Keratinocyte (primary cell): ENCODE results near the gene MTERF4. TPM values are rescaled to one million over a fixed set of nuclear protein-coding genes. Genes with fewer than 3 reads are reported as not detected.

Source experiments
- DNase-seq: peaks from one replicate; pipeline ENCODE4 v3.0.0-alpha.2; 2011; ENCODE audit warnings: low read depth, missing footprints, low spot score
- FAIRE-seq: peaks from 2 replicates; lab custom pipeline; 2011; peaks lifted over from hg19 to GRCh38; lab: Jason Lieb, UNC
- H2AFZ ChIP-seq: 2 replicates; pipeline ENCODE4 v1.6.0; 2012; ENCODE audit warnings: low read length, control low read depth, inconsistent platforms; ENCODE audit not compliant: control insufficient read depth
- H3K27ac ChIP-seq: 2 replicates; pipeline ENCODE4 v1.5.1; 2011; ENCODE audit warnings: low read length; ENCODE audit not compliant: control insufficient read depth, insufficient read depth
- H3K27me3 ChIP-seq: 3 replicates; pipeline ENCODE4 v1.6.0; 2011; ENCODE audit warnings: low read length; ENCODE audit not compliant: control insufficient read depth, insufficient read depth; ENCODE audit errors: extremely low read depth
- H3K36me3 ChIP-seq, 2 experiments: 2 replicates in 1 of 2; 3 replicates in 1 of 2; pipeline ENCODE4 v1.5.1; 2011; ENCODE audit warnings: low read length in 2 of 2, mild to moderate bottlenecking in 1 of 2; ENCODE audit not compliant: control insufficient read depth in 2 of 2, insufficient read depth in 2 of 2; ENCODE audit errors: extremely low read depth in 1 of 2
- H3K4me1 ChIP-seq: 3 replicates; pipeline ENCODE4 v1.5.1; 2011; ENCODE audit warnings: low read length; ENCODE audit not compliant: control insufficient read depth, insufficient read depth; ENCODE audit errors: extremely low read depth
- H3K4me2 ChIP-seq: 3 replicates; pipeline ENCODE4 v1.6.0; 2011; ENCODE audit warnings: low read depth, low read length; ENCODE audit not compliant: control insufficient read depth, insufficient read depth; ENCODE audit errors: extremely low read depth
- H3K4me3 ChIP-seq, 3 experiments: fragments of 200-600 bp in 1 of 3; sonication (generic) in 1 of 3; 2 replicates in 2 of 3; 3 replicates in 1 of 3; pipeline ENCODE4 v1.5.1; 2011 to 2016; ENCODE audit warnings: low read length in 3 of 3, mild to moderate bottlenecking in 3 of 3, control low read depth in 2 of 3, inconsistent platforms in 1 of 3, low read depth in 1 of 3, mixed read lengths in 1 of 3, mixed run types in 1 of 3, moderate library complexity in 1 of 3; ENCODE audit not compliant: control insufficient read depth in 2 of 3, insufficient read depth in 2 of 3; ENCODE audit errors: extremely low read depth in 1 of 3
- H3K79me2 ChIP-seq: 2 replicates; pipeline ENCODE4 v1.6.0; 2012; ENCODE audit warnings: low read length; ENCODE audit not compliant: control insufficient read depth, insufficient read depth
- H3K9ac ChIP-seq: 3 replicates; pipeline ENCODE4 v1.6.0; 2011; ENCODE audit warnings: low read length; ENCODE audit not compliant: control insufficient read depth, insufficient read depth; ENCODE audit errors: extremely low read depth
- H3K9me1 ChIP-seq: 3 replicates; pipeline ENCODE4 v1.6.0; 2011; ENCODE audit warnings: low read length; ENCODE audit not compliant: control insufficient read depth, insufficient read depth; ENCODE audit errors: extremely low read depth
- H3K9me3 ChIP-seq: 2 replicates; pipeline ENCODE4 v1.5.1; 2012; ENCODE audit warnings: low read depth, low read length; ENCODE audit not compliant: control insufficient read depth
- H4K20me1 ChIP-seq: 3 replicates; pipeline ENCODE4 v1.6.0; 2011; ENCODE audit warnings: low read length; ENCODE audit not compliant: control insufficient read depth, insufficient read depth; ENCODE audit errors: extremely low read depth
- EZH2 ChIP-seq: IDR thresholded peaks from one replicate; pipeline ENCODE4 v1.6.1; 2012; ENCODE audit warnings: inconsistent platforms, mild to moderate bottlenecking, low read length, moderate library complexity
- dilution Hi-C: fragments of 300-500 bp; cut with MboI; formaldehyde crosslinking; loops from one replicate; pipeline ENCODE4 v1.7.0; 2020; ENCODE audit warnings: low sequenced_read_pairs; ENCODE audit not compliant: extremely low pct_ligation_motif_present
- polyA plus RNA-seq, 5 experiments: library from polyadenylated mRNA; depleted of rRNA in 3 of 5; stranded (reverse) in 3 of 5; stranded (forward) in 1 of 5; unstranded in 1 of 5; fragments of >200 nt; gene quantifications; 1 replicate in 1 of 5; 2 replicates in 3 of 5; 3 replicates in 1 of 5; pipeline versions ENCODE4 v1.2.1 to v1.2.3, GENCODE V29; 2011 to 2012; ENCODE audit warnings: missing spikeins in 2 of 5, low read depth in 1 of 5, low replicate concordance in 1 of 5
- TF ChIP-seq, protein P1 (sequence below), 3 experiments: IDR thresholded peaks in 1 of 3; conservative IDR thresholded peaks in 1 of 3; optimal IDR thresholded peaks in 1 of 3; 2 replicates in 2 of 3; 3 replicates in 1 of 3; pipeline versions ENCODE3 to v1.5.1; 2011; ENCODE audit warnings: low read length in 3 of 3, mild to moderate bottlenecking in 3 of 3, moderate library complexity in 2 of 3, control low read depth in 1 of 3, inconsistent platforms in 1 of 3; ENCODE audit not compliant: insufficient read depth in 2 of 3; ENCODE audit errors: extremely low read depth in 1 of 3

The MTERF4 gene
- polyA plus RNA-seq, 1 donor (not counting 4 experiments of a cell fraction or from before 2014, with no cell fraction given), result 28.5 TPM

DNA sequence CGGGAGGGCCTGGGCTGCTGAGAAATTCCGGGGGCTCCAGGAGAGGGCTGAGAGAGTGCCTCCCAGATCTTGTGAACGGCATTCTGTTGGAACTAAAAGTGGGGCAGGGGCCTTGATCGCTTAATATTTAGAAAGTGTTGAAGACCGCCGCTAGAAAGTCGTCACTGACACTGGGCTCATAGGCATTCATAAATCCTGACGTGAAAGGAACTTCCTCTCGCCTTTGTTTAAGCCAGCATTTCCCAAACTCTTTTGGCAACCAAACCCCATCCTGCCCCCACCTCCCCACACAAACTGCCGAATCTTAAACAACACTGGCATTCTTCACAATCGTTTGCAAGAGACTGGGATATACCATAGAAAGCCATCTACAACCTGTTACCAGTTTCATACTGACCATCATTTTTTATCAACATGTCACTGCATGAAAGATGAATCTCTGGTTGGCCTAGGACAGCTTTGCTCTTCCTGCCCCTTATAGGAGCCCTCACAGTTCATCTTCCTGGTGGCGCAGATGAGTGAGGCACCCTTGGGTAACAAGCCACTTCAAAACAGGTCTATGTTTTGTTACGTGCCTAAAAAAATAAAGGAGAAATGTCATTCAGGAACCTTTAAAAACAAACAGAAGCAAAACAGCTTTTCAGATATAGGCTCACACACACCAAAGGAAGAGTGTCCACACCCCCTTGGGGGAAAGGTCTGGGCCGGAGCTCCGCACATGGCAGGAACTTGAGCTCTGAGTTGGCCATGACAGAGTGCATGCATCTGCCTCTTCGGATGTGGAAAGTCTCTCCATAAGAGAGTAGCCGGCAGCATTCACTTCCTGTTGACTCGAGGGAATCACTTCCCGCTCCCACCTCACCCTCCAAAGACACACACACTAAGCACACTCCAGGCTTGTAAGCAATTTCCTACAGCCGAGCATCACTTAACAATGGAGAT, 13.0 kb downstream of the MTERF4 start:
- Histone ChIP-seq H3K27me3 (no peaks in the 10 kb centered on the region), H3K9ac (no peak overlapping the region), H2AFZ (no peak overlapping the region), H3K4me2 (no peak overlapping the region), H3K27ac (no peak overlapping the region), H3K36me3 (peaks cover 18 to 25% of the 10 kb centered on the region in 2 experiments), H3K9me3 (no peaks in the 10 kb centered on the region), H3K79me2 (no peaks in the 10 kb centered on the region), H3K4me3 (no peak overlapping the region), H3K4me1 (no peaks in the 10 kb centered on the region), H4K20me1 (no peaks in the 10 kb centered on the region), H3K9me1 (no peaks in the 10 kb centered on the region)
- FAIRE-seq (no peak), DNase-seq (no peak)
- dilution Hi-C loops, result no loop called here
- TF ChIP-seq, protein P1, sequence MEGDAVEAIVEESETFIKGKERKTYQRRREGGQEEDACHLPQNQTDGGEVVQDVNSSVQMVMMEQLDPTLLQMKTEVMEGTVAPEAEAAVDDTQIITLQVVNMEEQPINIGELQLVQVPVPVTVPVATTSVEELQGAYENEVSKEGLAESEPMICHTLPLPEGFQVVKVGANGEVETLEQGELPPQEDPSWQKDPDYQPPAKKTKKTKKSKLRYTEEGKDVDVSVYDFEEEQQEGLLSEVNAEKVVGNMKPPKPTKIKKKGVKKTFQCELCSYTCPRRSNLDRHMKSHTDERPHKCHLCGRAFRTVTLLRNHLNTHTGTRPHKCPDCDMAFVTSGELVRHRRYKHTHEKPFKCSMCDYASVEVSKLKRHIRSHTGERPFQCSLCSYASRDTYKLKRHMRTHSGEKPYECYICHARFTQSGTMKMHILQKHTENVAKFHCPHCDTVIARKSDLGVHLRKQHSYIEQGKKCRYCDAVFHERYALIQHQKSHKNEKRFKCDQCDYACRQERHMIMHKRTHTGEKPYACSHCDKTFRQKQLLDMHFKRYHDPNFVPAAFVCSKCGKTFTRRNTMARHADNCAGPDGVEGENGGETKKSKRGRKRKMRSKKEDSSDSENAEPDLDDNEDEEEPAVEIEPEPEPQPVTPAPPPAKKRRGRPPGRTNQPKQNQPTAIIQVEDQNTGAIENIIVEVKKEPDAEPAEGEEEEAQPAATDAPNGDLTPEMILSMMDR (optimal IDR thresholded peaks at IDR 0.05 in 1 of 3, IDR thresholded peaks at IDR 0.05 in 1 of 3, conservative IDR thresholded peaks at IDR 0.05 in 1 of 3; ENCODE audit: extremely low read depth in 1 of 3, insufficient read depth in 2 of 3, low read length in 3 of 3), result no peak
- no peak for TF ChIP-seq EZH2

DNA sequence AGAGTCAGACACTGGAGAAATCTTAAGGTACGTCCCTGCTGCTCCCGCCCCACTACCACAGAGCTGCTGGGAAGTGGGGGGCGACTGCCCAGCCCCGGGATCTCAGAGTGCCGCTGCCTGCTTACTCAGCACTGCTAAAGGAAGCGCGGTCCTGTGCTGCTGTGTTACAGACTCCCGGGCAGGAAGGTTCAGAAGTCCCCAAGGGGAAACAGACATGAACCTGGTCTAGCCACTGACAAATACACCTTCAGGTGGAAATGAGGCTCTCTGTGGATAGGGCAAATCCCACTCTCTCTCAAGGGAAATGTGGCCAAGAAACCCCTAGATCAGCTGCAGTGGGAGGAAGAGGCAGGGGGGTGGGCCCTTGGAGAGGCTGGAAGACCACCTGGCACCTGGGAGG, 13.7 kb downstream of the MTERF4 start:
- Histone ChIP-seq H2AFZ (no peak overlapping the region), H3K27me3 (no peaks in the 10 kb centered on the region), H3K36me3 (peaks cover 13 to 25% of the 10 kb centered on the region in 2 experiments), H3K4me2 (no peak overlapping the region), H3K9ac (no peak overlapping the region), H4K20me1 (no peaks in the 10 kb centered on the region), H3K4me1 (no peaks in the 10 kb centered on the region), H3K9me1 (no peaks in the 10 kb centered on the region), H3K4me3 (no peak overlapping the region), H3K79me2 (no peaks in the 10 kb centered on the region), H3K27ac (no peak overlapping the region), H3K9me3 (no peaks in the 10 kb centered on the region)
- DNase-seq, result no peak
- dilution Hi-C loops, result no loop called here
- no peak for FAIRE-seq
- no peak for TF ChIP-seq EZH2
- TF ChIP-seq, protein P1 (optimal IDR thresholded peaks at IDR 0.05 in 1 of 3, IDR thresholded peaks at IDR 0.05 in 1 of 3, conservative IDR thresholded peaks at IDR 0.05 in 1 of 3; ENCODE audit: extremely low read depth in 1 of 3, insufficient read depth in 2 of 3, low read length in 3 of 3), result no peak
